HG02571 (cell line): ENCODE data around the gene ZNF580.

Experiments
- ATAC-seq: cut with Tn5 transposase; IDR thresholded peaks from one replicate; pipeline ENCODE4 v1.9.1; 2021; ENCODE audit warnings: mild to moderate bottlenecking, moderate library complexity; ENCODE audit not compliant: unreplicated experiment

ZNF580 gene

DNA sequence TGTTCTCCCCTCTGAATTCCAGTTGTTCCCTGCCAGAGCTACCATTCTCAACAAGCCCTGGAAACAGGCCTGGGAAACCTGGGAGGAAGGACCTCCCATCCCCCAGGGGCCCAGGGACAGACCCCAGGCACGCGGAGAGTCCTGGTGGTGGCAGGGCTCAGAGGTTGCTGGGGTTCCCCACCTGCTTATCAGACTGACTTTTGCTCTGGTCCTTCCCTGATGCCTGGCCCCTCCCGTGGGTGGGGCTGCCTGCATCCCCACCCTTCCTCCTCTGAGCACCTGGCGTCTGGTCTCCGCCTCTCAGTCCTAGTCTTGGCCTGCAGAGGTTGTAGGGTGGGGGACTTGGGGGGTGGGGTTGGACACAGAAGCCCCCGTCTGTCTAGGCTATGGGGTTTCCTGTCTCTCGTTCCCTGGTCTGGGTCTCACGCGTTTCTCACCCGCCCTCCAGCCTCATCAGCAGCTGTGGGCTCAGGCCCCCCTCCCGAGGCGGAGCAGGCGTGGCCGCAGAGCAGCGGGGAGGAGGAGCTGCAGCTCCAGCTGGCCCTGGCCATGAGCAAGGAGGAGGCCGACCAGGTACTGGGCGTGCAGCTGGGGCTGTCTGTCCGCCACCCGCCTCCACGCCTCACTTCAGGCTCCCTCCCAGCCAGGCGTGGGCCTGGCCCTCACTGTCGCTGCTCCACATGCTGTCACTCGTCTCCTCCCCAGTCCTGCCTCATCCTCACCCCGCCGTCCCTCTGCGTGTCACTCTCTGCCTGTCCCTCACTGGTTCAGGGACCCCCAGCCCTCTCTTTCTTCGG is 47.8 kb downstream of the ZNF580 start:
- no peak for ATAC-seq

DNA sequence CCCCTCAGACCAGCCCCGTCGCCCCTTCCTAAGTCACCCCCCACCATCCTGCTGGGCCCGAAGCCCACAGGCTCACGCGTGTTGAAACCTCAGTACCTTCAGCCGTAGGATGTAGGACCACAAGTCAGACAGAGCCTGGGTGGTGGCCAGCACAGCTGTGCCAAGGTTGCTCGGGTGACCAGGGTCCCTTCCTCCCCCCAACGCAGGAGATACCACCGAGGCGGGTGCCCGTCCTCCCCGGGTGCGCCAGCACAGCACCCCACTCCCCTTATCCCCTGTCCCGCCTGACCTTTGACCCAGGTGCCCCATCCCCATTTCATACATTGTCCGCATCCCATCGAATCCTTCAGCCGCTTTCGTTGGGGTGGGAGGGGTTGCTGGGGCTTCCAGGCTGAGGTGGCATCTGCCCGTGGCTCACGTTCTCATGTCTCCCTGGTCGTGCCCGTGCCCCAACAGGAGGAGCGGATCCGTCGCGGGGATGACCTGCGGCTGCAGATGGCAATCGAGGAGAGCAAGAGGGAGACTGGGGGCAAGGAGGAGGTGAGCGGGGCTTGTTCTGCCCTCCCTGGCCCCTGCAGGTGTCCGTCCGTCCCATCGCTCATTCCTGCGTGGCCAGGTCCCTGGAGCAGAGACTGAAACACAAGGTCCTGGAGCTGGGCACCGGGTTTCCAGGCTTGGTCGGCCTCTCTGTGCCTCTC is 48.8 kb downstream of the ZNF580 start:
- ATAC-seq, result no peak

DNA sequence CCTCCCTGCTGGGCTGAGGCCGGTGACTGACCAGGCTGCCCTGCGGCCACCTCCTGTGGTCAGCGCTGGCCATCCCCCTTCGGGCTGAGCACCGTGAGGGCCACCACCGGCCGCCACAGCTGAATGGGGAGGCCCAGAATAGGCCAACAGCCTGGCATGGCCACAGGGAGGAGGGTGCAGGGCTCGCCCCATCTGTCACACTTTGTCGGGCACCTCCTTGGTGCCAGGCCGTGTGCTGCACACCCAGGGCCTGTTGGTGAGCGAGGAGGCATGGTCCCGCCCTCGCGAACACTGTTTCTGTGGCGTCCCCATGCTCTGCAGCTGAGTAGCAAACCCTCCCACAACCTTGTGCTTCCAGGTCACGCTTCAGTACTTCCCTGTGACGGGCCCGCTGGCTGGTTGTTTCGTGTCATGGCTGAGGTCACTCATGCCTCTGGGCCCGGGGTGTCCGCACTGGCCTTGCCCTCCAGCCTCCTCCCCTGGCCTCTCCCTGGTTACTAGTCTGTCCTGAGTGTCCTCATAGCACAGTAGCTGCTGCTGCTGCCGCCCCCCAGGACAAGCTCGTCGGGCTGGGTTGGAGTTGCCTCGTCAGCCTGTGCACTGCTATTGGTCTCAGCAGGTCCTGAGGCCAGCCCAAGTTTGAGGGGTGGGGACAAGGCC is 49.4 kb downstream of the ZNF580 start:
- no peak for ATAC-seq

GRCh38 chr19:55690769-55691545 is 50.2 kb downstream of the ZNF580 start:
- ATAC-seq, result no peak

DNA sequence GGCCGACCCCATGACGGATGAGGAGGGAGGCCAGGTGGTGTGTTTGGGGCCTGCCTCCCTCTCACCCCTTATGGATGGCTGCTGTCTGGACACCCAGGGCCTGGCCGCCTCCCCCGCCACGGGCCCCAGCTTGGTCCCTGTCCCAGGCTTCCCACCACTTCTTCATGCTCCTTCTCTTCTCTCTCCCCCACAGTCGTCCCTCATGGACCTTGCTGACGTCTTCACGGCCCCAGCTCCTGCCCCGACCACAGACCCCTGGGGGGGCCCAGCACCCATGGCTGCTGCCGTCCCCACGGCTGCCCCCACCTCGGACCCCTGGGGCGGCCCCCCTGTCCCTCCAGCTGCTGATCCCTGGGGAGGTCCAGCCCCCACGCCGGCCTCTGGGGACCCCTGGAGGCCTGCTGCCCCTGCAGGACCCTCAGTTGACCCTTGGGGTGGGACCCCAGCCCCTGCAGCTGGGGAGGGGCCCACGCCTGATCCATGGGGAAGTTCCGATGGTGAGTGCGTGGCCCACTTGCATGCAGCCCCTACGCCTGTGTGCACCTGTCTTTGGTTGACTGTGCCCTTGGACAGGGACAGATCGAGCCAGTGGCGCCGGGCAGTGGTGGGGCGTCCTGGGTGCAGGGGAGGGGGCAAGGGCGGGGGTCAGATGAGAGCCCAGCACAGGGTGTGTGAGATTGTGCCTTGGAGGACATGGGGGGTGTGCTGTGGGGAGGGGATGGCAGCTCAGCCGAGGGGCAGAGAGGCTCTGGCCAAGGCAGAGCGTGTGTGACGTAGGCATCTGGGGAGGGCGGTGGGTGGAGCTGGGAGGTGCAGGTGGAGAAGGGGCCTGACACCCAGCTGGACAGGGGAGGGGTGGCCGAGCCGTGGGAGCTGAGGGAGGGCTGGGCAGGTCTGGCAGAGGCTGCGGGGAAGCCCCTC is 51.0 kb downstream of the ZNF580 start:
- ATAC-seq, result no peak

DNA sequence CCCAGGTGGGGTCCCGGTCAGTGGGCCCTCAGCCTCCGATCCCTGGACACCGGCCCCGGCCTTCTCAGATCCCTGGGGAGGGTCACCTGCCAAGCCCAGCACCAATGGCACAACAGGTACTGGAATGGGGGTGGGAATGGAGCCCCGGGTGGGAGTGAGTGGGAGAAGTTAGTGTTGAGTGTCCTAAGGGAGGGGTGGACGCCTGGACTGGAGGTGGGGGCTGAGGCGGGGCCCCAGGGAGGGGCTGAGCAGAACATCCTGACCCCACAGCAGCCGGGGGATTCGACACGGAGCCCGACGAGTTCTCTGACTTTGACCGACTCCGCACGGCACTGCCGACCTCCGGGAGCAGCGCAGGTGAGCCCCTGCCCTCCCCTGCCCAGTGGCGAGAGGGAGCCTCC is 51.9 kb downstream of the ZNF580 start:
- no peak for ATAC-seq
